K562 treated with DMSO at 1 percent for 48 hours (cell line): ENCODE results near the gene HIP1. TPM values are rescaled to one million over a fixed set of nuclear protein-coding genes. Genes with fewer than 3 reads are reported as not detected.

ENCODE experiments used
- total RNA-seq: library from RNA; unstranded; fragments of 300-600 nt; gene quantifications from 2 replicates; pipeline ENCODE4 v1.2.3, GENCODE V29; 2022; ENCODE audit warnings: low replicate concordance; ENCODE audit errors: extremely low read depth

Gene HIP1
- not detected in 2 replicates for total RNA-seq

DNA sequence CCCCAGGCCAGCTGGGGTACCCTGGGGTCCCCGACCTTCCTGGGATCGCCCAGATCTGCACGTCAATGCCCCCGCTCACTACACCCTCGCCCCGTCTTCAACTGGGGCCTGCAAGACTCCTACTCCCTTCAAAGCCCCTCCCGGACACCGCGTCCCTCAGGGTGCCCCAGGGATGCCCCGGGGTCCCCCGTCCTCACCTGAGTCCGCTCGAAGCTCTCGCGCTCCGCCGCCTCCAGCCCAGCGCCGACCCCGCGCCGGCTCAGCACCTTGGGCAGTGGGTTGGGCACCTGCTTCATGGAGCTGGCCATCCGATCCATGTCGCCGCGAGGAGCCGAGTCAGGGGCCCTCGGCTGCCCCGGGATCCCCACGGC lies at the start of gene HIP1:
TSS of gene HIP1 (minus strand) at position 338 of the 371 bp plus-strand sequence. CDS start at position 317, 21 bp downstream.

DNA sequence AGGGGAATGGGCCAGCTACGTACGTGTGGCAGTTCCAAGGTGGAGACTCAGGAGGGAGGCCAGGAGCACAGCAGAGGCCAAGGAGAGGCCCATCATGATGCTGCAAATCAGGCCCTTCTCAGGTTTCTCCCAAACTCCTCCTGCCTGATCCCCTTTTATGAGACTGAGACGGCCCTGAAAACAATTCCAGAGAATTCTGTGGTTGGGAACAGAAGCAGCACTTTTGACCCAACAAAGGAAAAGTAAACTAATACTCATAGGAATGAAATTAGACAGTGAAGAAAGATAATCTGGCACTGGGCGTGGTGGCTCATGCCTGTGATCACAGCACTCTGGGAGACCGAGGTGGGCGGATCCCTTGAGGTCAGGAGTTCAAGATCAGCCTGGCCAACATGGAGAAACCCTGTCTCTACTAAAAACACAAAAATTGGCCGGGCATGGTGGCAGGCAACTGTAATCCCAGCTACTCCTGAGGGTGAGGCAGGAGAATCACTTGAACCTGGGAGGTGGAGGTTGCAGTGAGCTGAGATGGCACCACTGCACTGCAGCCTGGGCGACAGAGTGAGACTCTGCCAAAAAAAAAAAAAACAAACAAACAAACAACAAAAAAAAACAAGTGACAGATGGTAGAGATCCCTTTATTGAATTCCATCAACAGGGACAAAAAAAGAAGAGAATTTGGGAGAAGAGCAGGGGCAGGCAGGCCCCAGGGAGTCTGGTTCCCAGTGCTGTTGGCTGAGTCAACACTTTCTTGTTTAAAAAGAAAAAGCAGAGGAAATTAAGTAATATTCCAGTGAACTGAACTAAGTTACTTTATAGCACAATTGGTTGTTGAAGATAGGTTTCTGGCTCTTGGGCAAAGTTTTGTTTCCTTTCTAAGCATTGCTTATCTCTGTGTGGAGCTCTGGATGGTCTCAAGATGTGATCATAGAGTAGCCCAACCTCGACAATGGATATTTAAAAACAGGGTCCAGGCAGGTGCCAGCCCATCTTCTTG lies 33.6 kb upstream of the HIP1 start, which contains the start of gene CCL26:
TSS of gene CCL26 (minus strand) at position 131 of the 997 bp plus-strand sequence. CDS start at position 96, 35 bp downstream.

GRCh38 chr7:75492020-75492419 lies 246.7 kb downstream of the HIP1 start, which contains the start of gene SPDYE5:
TSS of gene SPDYE5 (plus strand) at chr7:75492320. CDS start at chr7:75494048, 1,728 bp downstream.

DNA sequence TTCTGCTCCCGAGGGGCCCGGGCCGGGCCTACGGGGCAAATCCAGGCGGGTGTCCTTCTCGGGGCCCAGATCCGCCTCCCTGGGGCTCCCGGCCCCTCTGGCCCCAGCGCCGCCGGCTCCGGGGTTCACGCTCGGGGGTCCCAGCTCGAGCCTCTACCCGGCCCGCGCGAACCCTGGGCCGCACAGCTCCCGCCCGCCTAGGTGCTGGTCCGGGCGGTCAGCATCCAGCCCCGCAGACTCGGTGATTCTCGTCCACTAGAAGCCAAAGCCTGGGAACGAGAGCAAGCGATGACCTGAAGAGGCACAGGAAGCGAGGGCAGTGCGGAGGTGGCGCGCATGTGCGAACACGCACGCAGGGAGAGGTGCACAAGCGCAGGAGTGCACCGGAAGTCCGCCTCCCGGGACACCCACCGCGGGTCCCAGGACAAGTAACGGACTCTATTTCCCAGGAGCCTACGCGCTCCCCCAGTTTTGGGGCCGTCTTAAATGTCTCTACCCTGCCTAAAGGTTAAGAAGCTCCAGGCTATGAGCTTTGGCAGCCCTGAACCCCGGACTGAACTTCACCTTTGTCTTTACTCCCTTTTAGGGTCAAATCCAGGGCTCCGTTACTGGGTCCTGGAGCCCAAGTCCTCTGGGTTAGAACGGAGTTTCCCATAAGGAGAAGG lies 252.6 kb downstream of the HIP1 start, which contains the start of gene POM121C:
TSS of gene POM121C (minus strand) at position 321 of the 665 bp plus-strand sequence. CDS start 44,803 bp downstream, outside the sequence.

Other genes starting within 250 kb of the HIP1 start
- gene SPDYE5, start 246.6 kb downstream of the HIP1 start, total RNA-seq = not detected in 2 replicates
- not detected in 2 replicates for gene CCL26, start 33.3 kb upstream of the HIP1 start, total RNA-seq
- not detected in 2 replicates for gene CCL24, start 74.9 kb upstream of the HIP1 start, total RNA-seq
- gene RHBDD2, start 140.1 kb upstream of the HIP1 start, total RNA-seq = not detected in 2 replicates
- 2,270 TPM in 1 of 2 replicates, not detected in the other for gene POR, start 176.2 kb upstream of the HIP1 start, total RNA-seq